ENCODE results near the gene SLC12A8.

DNA sequence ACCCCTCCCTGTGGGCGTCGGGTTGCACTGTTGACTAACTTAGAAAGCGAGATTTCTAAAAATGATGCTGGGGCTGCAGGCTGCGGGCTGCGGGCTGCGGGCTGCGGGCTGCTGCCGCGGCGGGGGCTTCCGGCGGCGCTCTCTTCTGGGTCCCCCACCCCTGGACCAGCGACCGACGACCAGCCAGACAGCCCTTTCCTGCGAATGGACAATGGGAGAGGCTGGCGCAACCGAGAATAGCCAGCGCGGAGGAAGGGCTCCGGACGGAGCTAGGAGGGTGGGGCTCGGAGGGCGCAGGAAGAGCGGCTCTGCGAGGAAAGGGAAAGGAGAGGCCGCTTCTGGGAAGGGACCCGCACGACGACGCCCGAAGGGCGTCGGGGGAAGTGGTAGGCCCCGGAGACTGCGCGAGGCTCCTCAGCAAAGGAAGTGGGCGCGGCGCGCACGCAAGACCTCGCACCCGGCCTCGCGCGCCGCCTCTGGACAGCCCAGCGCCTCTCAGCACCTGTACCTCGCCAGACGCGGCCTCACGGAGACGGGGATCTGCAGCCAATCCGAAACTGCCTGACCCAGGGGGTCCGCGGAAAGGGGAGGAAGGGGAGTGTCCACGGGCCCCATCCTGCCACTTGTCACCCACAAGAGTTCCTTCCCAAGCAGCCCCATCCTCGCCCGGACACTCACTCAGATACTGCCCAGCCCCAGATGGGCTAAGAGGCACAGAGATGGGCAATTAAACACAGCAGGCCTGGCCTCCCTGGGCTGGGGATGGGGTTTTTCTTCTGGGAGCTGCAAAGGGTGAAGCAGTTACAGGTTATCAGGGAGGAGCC is 70.7 kb downstream of the SLC12A8 start:
- TF ChIP-seq, protein P1, sequence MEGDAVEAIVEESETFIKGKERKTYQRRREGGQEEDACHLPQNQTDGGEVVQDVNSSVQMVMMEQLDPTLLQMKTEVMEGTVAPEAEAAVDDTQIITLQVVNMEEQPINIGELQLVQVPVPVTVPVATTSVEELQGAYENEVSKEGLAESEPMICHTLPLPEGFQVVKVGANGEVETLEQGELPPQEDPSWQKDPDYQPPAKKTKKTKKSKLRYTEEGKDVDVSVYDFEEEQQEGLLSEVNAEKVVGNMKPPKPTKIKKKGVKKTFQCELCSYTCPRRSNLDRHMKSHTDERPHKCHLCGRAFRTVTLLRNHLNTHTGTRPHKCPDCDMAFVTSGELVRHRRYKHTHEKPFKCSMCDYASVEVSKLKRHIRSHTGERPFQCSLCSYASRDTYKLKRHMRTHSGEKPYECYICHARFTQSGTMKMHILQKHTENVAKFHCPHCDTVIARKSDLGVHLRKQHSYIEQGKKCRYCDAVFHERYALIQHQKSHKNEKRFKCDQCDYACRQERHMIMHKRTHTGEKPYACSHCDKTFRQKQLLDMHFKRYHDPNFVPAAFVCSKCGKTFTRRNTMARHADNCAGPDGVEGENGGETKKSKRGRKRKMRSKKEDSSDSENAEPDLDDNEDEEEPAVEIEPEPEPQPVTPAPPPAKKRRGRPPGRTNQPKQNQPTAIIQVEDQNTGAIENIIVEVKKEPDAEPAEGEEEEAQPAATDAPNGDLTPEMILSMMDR (conservative IDR thresholded peaks at IDR 0.05), result no peak
- TF ChIP-seq ZFX (IDR thresholded peaks at IDR 0.05), result no peak

Measured in C4-2B (cell line).